Measurements from ENCODE around the gene KCNH4. TPM values are rescaled to one million over a fixed set of nuclear protein-coding genes. Genes with fewer than 3 reads are reported as not detected.

The KCNH4 gene
- total and polyA plus RNA-seq, 2 of the 13 experiments (the other 11 are each of a cell fraction or from before 2014, with no cell fraction given), result 0.01 to 0.09 TPM

- TF ChIP-seq ETV6 (CRISPR knock-in tag; conservative IDR thresholded peaks at IDR 0.05) (no peak), ZNF12 (CRISPR knock-in tag; IDR thresholded peaks at IDR 0.05) (no peak), IRX3 (CRISPR knock-in tag; IDR thresholded peaks at IDR 0.05; ENCODE audit: borderline replicate concordance, low read depth) (no peak), ZNF839 (CRISPR knock-in tag; IDR thresholded peaks at IDR 0.05; ENCODE audit: borderline replicate concordance) (0 out of 2 replicates have a peak, but pooled peaks have one; percentile 49), FIP1L1 (IDR thresholded peaks at IDR 0.05; ENCODE audit: borderline replicate concordance, insufficient read depth, low read depth, low read length) (0 out of 2 replicates have a peak, but pooled peaks have one; percentile 58), MTERF4 (CRISPR knock-in tag; IDR thresholded peaks at IDR 0.05) (peak; percentile 94), KDM5B (CRISPR knock-in tag; IDR thresholded peaks at IDR 0.05; ENCODE audit: borderline replicate concordance) (peak; percentile 92), ZNF639 (CRISPR knock-in tag; conservative IDR thresholded peaks at IDR 0.05) (no peak), ARNT2 (CRISPR knock-in tag; IDR thresholded peaks at IDR 0.05; ENCODE audit: low read depth) (peak; percentile 77), ZNF670 (CRISPR knock-in tag; IDR thresholded peaks at IDR 0.05; ENCODE audit: borderline replicate concordance) (0 out of 2 replicates have a peak, but pooled peaks have one; percentile 53), ARID3A (IDR thresholded peaks at IDR 0.05; ENCODE audit: low read depth, low read length) (no peak), GMEB2 (CRISPR knock-in tag; IDR thresholded peaks at IDR 0.05; ENCODE audit: low read depth) (no peak), ZNF746 (CRISPR knock-in tag; IDR thresholded peaks at IDR 0.05) (no peak), ZNF781 (CRISPR knock-in tag; IDR thresholded peaks at IDR 0.05; ENCODE audit: borderline replicate concordance, not compliant biosample characterization) (peak; percentile 63), ZNF598 (CRISPR knock-in tag; IDR thresholded peaks at IDR 0.05; ENCODE audit: borderline replicate concordance) (peak; percentile 95), MIER2 (CRISPR knock-in tag; IDR thresholded peaks at IDR 0.05) (peak; percentile 75; the same call in 1 of the 2 replicates), GPBP1L1 (CRISPR knock-in tag; IDR thresholded peaks at IDR 0.05) (no peak), CERS6 (CRISPR knock-in tag; IDR thresholded peaks at IDR 0.05) (no peak)
Measured at GRCh38 chr17:42193969-42194899, 13.3 kb upstream of the KCNH4 start, which contains the start of gene GHDC (continued).

All from HepG2 (cell line).